Measurements from ENCODE around the gene SPATA6. TPM values are rescaled to one million over a fixed set of nuclear protein-coding genes. Genes with fewer than 3 reads are reported as not detected.
"Not testable (repeated sequence)": the region's sequence is repeated elsewhere in the genome, so short reads cannot be mapped to it uniquely, and the experiment has no call there.

Gene SPATA6
- total and polyA plus RNA-seq, 2 donors (not counting 3 experiments of a cell fraction or from before 2014, with no cell fraction given) = 0.79 to 4.9 TPM

DNA sequence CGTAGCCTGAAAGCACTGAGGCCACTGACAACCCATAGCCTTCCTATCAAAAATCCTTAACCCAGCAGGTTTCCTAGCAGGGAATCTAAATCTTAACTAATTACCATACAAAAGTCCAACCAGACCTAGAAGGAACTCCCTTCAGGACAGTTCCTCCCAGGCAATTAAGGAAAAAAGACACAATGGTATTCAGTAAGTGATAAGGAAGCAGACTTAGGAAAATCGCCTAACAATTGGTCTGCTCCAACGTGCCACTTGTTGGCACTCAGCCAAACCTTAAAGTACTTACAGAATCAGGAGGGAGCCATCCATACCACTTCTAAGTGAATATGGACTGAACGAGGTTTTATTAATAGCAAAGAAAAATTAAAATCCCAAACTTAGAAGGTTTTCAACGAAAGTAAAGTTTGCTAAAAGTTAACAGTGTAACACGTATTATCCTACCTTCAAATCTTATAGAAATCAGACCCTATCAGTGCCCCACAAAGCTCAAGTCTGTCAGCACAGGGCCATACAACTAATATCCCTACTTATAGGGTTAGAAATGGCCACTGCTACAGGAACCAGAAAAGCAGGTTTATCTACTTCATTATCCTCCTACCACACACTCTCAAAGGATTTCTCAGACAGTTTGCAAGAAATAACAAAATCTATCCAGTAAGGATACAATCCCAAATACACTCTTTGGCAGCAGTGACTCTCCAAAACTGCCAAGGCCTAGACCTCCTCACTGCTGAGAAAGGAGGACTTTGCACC is 29.0 kb downstream of the SPATA6 start:
- DNase-seq (ENCODE audit: low read depth, low spot score) (peak; percentile 2), FAIRE-seq (no peak)
- H3K79me2 ChIP-seq (ENCODE audit: control insufficient read depth, insufficient read depth, low read length) = no peaks in the 10 kb centered on the region
- no peaks in the 10 kb centered on the region for H3K9me1 ChIP-seq (replicated peaks; ENCODE audit: control insufficient read depth, extremely low read depth, insufficient read depth, low read length)
- H3K27me3 ChIP-seq (ENCODE audit: control insufficient read depth in 2 of 2, insufficient read depth in 2 of 2, low read length in 2 of 2) = no peaks in the 10 kb centered on the region
- H2AFZ ChIP-seq (ENCODE audit: low read depth, low read length) = no peak overlapping the region
- ChIA-PET CTCF (no interaction called here), POLR2A (no interaction called here)
- H4K20me1 ChIP-seq (replicated peaks; ENCODE audit: control insufficient read depth, extremely low read depth, insufficient read depth, low read length) = no peaks in the 10 kb centered on the region
- H3K4me3 ChIP-seq (replicated peaks in 1 of 3; ENCODE audit: insufficient read depth in 1 of 3, low read depth in 1 of 3, low read length in 3 of 3) = no peak overlapping the region
- intact Hi-C loops (cut with micrococcal nuclease) = no loop called here
- dilution Hi-C loops (cut with MboI; ENCODE audit: extremely low pct_ligation_motif_present, low sequenced_read_pairs) = no loop called here
- H3K36me3 ChIP-seq (ENCODE audit: control insufficient read depth in 2 of 2, extremely low read depth in 1 of 2, insufficient read depth in 2 of 2, low read length in 2 of 2) = no peaks in the 10 kb centered on the region
- H3K4me1 ChIP-seq (ENCODE audit: control insufficient read depth, extremely low read depth, insufficient read depth, low read length) = no peaks in the 10 kb centered on the region
- no peak overlapping the region for H3K9ac ChIP-seq (replicated peaks; ENCODE audit: extremely low read depth, insufficient read depth, low read length)
- no peak overlapping the region for H3K27ac ChIP-seq (ENCODE audit: insufficient read depth, low read depth, low read length)
- no peak overlapping the region for H3K4me2 ChIP-seq (ENCODE audit: insufficient read depth, low read length)
- H3K9me3 ChIP-seq (replicated peaks; ENCODE audit: control insufficient read depth, insufficient read depth, low read length) = no peaks in the 10 kb centered on the region
- no TSS peak for BruUV-seq (replicated peaks)
- TF ChIP-seq POLR2A (IDR thresholded peaks at IDR 0.05; ENCODE audit: low read depth, low read length) (no peak), MYC (IDR thresholded peaks at IDR 0.05; ENCODE audit: low read depth, low read length) (no peak), GATA2 (IDR thresholded peaks at IDR 0.05; ENCODE audit: insufficient read depth, insufficient read length, low read depth, low read length) (no peak), EZH2 (IDR thresholded peaks at IDR 0.05; ENCODE audit: borderline replicate concordance, low read depth, low read length, severe bottlenecking) (no peak), FOS (IDR thresholded peaks at IDR 0.05; ENCODE audit: borderline replicate concordance, insufficient read depth, low read length) (no peak), JUN (IDR thresholded peaks at IDR 0.05; ENCODE audit: borderline replicate concordance, insufficient read depth, insufficient read length, low read depth) (no peak), POLR2AphosphoS5 (IDR thresholded peaks at IDR 0.05; ENCODE audit: insufficient read depth, low read depth, low read length) (no peak)
- TF ChIP-seq, protein P1, sequence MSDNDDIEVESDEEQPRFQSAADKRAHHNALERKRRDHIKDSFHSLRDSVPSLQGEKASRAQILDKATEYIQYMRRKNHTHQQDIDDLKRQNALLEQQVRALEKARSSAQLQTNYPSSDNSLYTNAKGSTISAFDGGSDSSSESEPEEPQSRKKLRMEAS (IDR thresholded peaks at IDR 0.05; ENCODE audit: insufficient read depth, insufficient read length) = no peak
- TF ChIP-seq, protein P2, sequence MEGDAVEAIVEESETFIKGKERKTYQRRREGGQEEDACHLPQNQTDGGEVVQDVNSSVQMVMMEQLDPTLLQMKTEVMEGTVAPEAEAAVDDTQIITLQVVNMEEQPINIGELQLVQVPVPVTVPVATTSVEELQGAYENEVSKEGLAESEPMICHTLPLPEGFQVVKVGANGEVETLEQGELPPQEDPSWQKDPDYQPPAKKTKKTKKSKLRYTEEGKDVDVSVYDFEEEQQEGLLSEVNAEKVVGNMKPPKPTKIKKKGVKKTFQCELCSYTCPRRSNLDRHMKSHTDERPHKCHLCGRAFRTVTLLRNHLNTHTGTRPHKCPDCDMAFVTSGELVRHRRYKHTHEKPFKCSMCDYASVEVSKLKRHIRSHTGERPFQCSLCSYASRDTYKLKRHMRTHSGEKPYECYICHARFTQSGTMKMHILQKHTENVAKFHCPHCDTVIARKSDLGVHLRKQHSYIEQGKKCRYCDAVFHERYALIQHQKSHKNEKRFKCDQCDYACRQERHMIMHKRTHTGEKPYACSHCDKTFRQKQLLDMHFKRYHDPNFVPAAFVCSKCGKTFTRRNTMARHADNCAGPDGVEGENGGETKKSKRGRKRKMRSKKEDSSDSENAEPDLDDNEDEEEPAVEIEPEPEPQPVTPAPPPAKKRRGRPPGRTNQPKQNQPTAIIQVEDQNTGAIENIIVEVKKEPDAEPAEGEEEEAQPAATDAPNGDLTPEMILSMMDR (IDR thresholded peaks at IDR 0.05; ENCODE audit: extremely low read depth in 1 of 2, insufficient read depth in 1 of 2, low read depth in 1 of 2, low read length in 2 of 2) = no peak

DNA sequence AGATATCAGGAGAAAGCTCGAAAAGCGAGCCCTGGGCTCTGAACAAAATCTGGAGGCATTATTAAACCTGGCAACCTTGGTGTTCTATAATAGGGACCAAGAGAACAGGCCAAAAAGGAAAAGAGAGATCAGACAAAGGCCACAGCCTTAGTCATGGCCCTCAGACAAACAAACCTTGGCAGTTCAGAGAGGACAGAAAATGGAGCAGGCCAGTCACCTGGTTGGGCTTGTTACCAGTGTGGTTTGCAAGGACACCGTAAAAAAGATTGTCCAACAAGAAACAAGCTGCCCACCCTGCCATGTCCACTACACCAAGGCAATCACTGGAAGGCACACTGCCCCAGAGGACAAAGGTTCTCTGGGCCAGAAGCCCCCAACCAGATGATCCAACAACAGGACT is 31.2 kb downstream of the SPATA6 start:
- CTCF ChIA-PET; dilution Hi-C loops (cut with MboI; ENCODE audit: extremely low pct_ligation_motif_present, low sequenced_read_pairs); DNase-seq (ENCODE audit: low read depth, low spot score); H2AFZ ChIP-seq (ENCODE audit: low read depth, low read length); BruUV-seq (replicated peaks); H3K27me3 ChIP-seq (ENCODE audit: control insufficient read depth in 2 of 2, insufficient read depth in 2 of 2, low read length in 2 of 2); H3K36me3 ChIP-seq (ENCODE audit: control insufficient read depth in 2 of 2, extremely low read depth in 1 of 2, insufficient read depth in 2 of 2, low read length in 2 of 2); H3K27ac ChIP-seq (ENCODE audit: insufficient read depth, low read depth, low read length); POLR2A ChIA-PET; H3K4me1 ChIP-seq (ENCODE audit: control insufficient read depth, extremely low read depth, insufficient read depth, low read length); H3K79me2 ChIP-seq (ENCODE audit: control insufficient read depth, insufficient read depth, low read length); H3K4me3 ChIP-seq (replicated peaks in 1 of 3; ENCODE audit: insufficient read depth in 1 of 3, low read depth in 1 of 3, low read length in 3 of 3); H3K4me2 ChIP-seq (ENCODE audit: insufficient read depth, low read length); H3K9me3 ChIP-seq (replicated peaks; ENCODE audit: control insufficient read depth, insufficient read depth, low read length); H3K9me1 ChIP-seq (replicated peaks; ENCODE audit: control insufficient read depth, extremely low read depth, insufficient read depth, low read length); H4K20me1 ChIP-seq (replicated peaks; ENCODE audit: control insufficient read depth, extremely low read depth, insufficient read depth, low read length); H3K9ac ChIP-seq (replicated peaks; ENCODE audit: extremely low read depth, insufficient read depth, low read length); intact Hi-C loops (cut with micrococcal nuclease); FAIRE-seq: not testable (repeated sequence)
